WTC11 (cell line): ENCODE measurements around the gene GPC2.
"Not testable (repeated sequence)": the region's sequence is repeated elsewhere in the genome, so short reads cannot be mapped to it uniquely, and the experiment has no call there.

Experiments used
- AFF4 ChIP-seq: sonication (generic); formaldehyde crosslinking; IDR thresholded peaks from 2 replicates; pipeline ENCODE4 v1.8.1; 2023; ENCODE audit warnings: mild to moderate bottlenecking, missing genetic modification reagents, borderline replicate concordance
- CTCF ChIP-seq: fragments of 200-600 bp; IDR thresholded peaks from 2 replicates; pipeline ENCODE4 v1.8.0; 2022; ENCODE audit warnings: antibody characterized with exemption
- GABPB1 ChIP-seq: sonication (generic); formaldehyde crosslinking; IDR thresholded peaks from 2 replicates; pipeline ENCODE4 v1.8.1; 2023; ENCODE audit warnings: mild to moderate bottlenecking, missing genetic modification reagents
- GRHL2 ChIP-seq: fragments of 250-450 bp; sonication (Bioruptor Pico); IDR thresholded peaks from 2 replicates; pipeline ENCODE4 v1.8.0; 2022; ENCODE audit warnings: mild to moderate bottlenecking, moderate library complexity; ENCODE audit not compliant: insufficient replicate concordance, severe bottlenecking
- JAZF1 ChIP-seq: fragments of 250-450 bp; sonication (Bioruptor Pico); IDR thresholded peaks from 2 replicates; pipeline ENCODE4 v1.9.0; 2021; ENCODE audit warnings: moderate library complexity, mild to moderate bottlenecking, inconsistent platforms
- SP1 ChIP-seq: sonication (generic); formaldehyde crosslinking; conservative IDR thresholded peaks from 2 replicates; pipeline ENCODE4 v1.8.1; 2022; ENCODE audit warnings: missing genetic modification reagents
- ZNF425 ChIP-seq: fragments of 250-450 bp; sonication (Bioruptor Pico); conservative IDR thresholded peaks from 2 replicates; pipeline ENCODE4 v1.9.0; 2021; ENCODE audit warnings: mild to moderate bottlenecking

GRCh38 chr7:100180084-100180483 lies 2.9 kb upstream of the GPC2 start:
- not testable (repeated sequence) for TF ChIP-seq ZNF425 (CRISPR knock-in tag); AFF4 (CRISPR knock-in tag); JAZF1; CTCF; GABPB1 (CRISPR knock-in tag); GRHL2 (CRISPR knock-in tag); SP1 (CRISPR knock-in tag)
